HTERT RPE-1 (cell line): Measurements from ENCODE around the gene CYP2A7.
"Not testable (repeated sequence)": the region's sequence is repeated elsewhere in the genome, so short reads cannot be mapped to it uniquely, and the experiment has no call there.

Experiments used
- in situ Hi-C: fragments of 300-500 bp; cut with MboI; formaldehyde crosslinking; loops from 4 replicates; pipeline ENCODE4 v1.14.3; 2020; ENCODE audit warnings: low sequenced_read_pairs

Gene CYP2A7

GRCh38 chr19:40843653-40844052, 38.4 kb downstream of the CYP2A7 start:
- in situ Hi-C loops, result not testable (repeated sequence)

GRCh38 chr19:40842997-40843652, 38.9 kb downstream of the CYP2A7 start:
- in situ Hi-C loops, result not testable (repeated sequence)

- in situ Hi-C loops, result not testable (repeated sequence)
Observed at GRCh38 chr19:40842012-40842411, 40.0 kb downstream of the CYP2A7 start.

GRCh38 chr19:40838477-40838876, 43.6 kb downstream of the CYP2A7 start:
- in situ Hi-C loops, result not testable (repeated sequence)

- in situ Hi-C loops, result no loop called here
Observed at GRCh38 chr19:40836754-40837429, 45.1 kb downstream of the CYP2A7 start.

- in situ Hi-C loops, result not testable (repeated sequence)
Observed at GRCh38 chr19:40833728-40834533, 48.1 kb downstream of the CYP2A7 start.

GRCh38 chr19:40832431-40832790, 49.6 kb downstream of the CYP2A7 start:
- in situ Hi-C loops, result not testable (repeated sequence)

GRCh38 chr19:40831502-40832430, 50.3 kb downstream of the CYP2A7 start:
- in situ Hi-C loops, result no loop called here

- in situ Hi-C loops, result not testable (repeated sequence)
Observed at GRCh38 chr19:40830741-40831140, 51.3 kb downstream of the CYP2A7 start.

GRCh38 chr19:40829205-40829604, 52.8 kb downstream of the CYP2A7 start:
- in situ Hi-C loops, result no loop called here

GRCh38 chr19:40827386-40828247, 54.4 kb downstream of the CYP2A7 start:
- in situ Hi-C loops, result no loop called here

- in situ Hi-C loops, result not testable (repeated sequence)
Observed at GRCh38 chr19:40826699-40827385, 55.2 kb downstream of the CYP2A7 start.

- in situ Hi-C loops, result not testable (repeated sequence)
Observed at GRCh38 chr19:40826312-40826698, 55.7 kb downstream of the CYP2A7 start.

GRCh38 chr19:40825460-40826095, 56.5 kb downstream of the CYP2A7 start:
- in situ Hi-C loops, result not testable (repeated sequence)
